SW 1271 (cell line): ENCODE measurements around the gene CSHL1.
A peak's percentile ranks its signal among the peaks of the same experiment; 100 is the strongest.
"Not testable (repeated sequence)": the region's sequence is repeated elsewhere in the genome, so short reads cannot be mapped to it uniquely, and the experiment has no call there.

ENCODE experiments used
- DNase-seq, 2 experiments: peaks; one replicate each; lab custom pipeline; 2025; lab: John Stamatoyannopoulos, UW

Gene CSHL1

DNA sequence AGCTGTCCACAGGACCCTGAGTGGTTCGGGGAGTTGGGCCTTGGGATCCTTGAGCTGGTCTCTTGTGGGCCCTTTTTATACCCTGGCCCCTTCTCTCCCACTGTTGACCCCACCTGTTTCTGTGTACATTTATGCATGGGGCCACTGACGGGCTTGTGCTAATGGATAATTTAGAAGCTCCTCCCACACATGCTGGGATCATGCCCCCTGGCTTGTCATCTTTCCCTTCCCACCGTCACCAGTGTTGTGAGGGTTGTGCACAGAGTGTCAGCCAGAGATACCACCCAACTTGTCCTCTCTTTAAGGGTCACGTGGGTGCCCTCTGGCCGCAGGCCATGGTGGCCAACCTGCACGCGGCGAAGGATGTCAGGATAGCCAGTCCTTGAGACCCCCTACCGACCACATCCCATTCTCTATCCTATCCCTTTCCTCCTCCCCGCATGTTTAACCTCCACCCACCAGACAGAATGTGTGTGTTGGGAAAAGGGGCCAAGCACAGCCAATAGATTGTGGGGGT is 7.8 kb upstream of the CSHL1 start, which contains the start of gene GH1:
Gene GH1 (minus strand): TSS at position 51 of the 517 bp plus-strand sequence. CDS start 63 bp downstream, outside the sequence.
- DNase-seq = not testable (repeated sequence)

DNA sequence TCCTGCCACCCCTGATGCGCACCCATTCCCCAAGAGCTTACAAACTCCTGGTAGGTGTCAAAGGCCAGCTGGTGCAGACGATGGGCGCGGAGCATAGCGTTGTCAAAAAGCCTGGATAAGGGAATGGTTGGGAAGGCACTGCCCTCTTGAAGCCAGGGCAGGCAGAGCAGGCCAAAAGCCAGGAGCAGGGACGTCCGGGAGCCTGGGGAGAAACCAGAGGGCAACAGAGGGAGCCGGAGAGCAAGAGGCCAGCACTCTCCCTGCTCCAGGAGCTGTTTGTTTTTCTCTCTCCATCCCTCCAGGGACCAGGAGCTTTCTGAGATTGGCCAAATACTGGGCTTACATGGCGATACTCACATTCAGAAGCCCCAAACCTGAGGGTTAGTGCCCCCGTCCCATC is 7.2 kb upstream of the CSHL1 start:
- DNase-seq = peak in 1 of 2 experiments; percentile 6

DNA sequence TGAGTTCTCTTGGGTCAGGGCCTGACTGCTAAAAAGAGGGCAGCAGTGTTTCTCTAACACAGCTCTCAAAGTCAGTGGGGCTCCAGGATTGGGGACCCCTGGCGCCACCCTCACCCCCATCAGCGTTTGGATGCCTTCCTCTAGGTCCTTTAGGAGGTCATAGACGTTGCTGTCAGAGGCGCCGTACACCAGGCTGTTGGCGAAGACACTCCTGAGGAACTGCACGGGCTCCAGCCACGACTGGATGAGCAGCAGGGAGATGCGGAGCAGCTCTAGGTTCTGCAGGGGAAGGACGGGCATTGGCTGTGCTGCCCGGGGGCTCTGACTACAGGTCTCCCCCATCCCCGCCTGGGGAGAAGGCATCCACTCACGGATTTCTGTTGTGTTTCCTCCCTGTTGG is 6.6 kb upstream of the CSHL1 start:
- DNase-seq = no peak

DNA sequence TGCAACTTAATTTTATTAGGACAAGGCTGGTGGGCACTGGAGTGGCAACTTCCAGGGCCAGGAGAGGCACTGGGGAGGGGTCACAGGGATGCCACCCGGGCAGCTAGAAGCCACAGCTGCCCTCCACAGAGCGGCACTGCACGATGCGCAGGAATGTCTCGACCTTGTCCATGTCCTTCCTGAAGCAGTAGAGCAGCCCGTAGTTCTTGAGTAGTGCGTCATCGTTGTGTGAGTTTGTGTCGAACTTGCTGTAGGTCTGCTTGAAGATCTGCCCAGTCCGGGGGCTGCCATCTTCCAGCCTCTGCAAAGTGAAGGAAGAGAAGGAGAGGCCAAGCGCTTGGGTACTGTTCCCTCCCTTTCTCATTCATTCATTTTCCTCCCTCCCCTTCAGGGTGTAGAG is 6.1 kb upstream of the CSHL1 start:
- DNase-seq = not testable (repeated sequence)

DNA sequence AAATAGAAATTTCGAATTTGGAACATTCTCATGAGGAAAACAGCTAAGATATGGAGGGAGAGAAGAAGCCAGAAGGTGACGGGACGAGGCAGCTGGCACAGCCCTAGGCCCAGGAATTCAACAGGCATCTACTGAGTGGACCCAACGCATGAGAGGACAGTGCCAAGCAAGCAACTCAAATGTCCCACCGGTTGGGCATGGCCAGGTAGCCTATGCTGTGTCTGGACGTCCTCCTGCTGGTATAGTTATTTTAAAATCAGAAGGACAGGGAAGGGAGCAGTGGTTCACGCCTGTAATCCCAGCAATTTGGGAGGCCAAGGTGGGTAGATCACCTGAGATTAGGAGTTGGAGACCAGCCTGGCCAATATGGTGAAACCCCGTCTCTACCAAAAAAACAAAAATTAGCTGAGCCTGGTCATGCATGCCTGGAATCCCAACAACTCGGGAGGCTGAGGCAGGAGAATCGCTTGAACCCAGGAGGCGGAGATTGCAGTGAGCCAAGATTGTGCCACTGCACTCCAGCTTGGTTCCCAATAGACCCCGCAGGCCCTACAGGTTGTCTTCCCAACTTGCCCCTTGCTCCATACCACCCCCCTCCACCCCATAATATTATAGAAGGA is 5.6 kb upstream of the CSHL1 start:
- no peak for DNase-seq

DNA sequence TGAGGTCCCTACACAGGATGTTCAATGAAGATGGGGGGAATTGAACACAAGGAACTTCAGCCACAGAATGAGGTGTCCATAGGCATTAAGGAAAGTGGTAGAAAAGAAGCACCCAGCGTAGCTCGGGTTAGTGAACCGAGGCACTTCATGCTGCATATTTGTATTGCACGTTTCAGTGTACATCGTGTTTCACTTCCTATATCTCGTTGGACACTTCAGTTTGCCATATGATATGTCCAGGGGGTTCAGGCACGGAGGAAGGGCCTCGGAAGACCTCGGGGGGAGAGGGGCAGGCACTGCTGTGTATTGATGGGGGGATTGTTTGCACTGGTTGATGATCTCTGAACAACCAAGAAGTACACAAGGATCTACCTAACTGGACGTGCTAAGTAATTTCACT is 4.7 kb upstream of the CSHL1 start:
- not testable (repeated sequence) for DNase-seq

DNA sequence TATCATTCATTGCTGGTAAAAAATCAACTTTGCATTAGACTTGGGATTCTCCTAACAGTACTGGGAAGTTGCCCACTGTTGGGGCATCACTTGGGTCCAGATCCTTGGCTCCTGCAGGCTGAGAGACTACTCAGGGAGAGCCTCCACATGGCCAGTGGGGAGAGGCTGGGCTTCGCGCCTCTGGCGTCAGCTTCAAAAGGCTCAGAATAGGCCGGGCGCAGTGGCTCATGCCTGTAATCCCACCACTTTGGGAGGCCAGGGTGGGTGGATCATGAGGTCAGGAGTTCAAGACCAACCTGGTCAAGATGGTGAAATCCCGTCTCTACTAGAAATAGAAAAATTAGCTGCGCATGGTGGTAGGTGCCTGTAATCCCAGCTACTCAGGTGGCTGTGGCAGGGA is 3.4 kb upstream of the CSHL1 start:
- no peak for DNase-seq

DNA sequence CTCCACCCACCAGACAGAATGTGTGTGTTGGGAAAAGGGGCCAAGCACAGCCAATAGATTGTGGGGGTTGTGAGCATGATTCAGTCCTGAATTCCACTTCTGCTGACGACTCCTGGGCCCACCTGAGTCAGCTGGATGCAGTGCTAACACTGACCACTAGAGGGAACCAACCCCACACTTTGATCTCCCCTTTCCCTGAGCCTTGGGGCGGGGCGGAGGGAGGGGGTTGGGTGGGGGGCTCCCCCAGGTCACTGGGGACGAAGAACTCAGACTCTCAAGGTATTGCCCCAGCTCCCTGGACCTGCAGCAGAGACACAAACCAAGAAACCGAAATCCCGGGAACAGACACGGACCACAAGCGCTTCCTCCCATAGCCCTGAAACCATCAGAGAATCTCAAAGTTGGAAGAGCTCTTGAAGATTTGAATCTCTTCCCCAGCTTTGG is 621 bp upstream of the CSHL1 start:
- DNase-seq = peak in 1 of 2 experiments; percentile 27

DNA sequence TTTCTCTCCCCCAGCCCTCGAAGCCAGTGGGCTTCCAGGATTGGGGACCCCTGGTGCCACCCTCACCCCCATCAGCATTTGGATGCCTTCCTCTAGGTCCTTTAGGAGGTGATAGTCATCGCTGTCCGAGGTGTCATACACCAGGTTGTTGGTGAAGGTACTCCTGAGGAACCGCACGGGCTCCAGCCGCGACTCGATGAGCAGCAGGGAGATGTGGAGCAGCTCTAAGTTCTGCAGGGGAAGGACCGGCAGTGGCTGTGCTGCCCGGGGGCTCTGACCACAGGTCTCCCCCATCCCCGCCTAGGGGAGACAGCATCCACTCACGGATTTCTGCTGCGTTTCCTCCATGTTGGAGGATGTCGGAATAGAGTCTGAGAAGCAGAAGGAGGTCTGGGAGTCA is 962 bp downstream of the CSHL1 start:
- DNase-seq = no peak

DNA sequence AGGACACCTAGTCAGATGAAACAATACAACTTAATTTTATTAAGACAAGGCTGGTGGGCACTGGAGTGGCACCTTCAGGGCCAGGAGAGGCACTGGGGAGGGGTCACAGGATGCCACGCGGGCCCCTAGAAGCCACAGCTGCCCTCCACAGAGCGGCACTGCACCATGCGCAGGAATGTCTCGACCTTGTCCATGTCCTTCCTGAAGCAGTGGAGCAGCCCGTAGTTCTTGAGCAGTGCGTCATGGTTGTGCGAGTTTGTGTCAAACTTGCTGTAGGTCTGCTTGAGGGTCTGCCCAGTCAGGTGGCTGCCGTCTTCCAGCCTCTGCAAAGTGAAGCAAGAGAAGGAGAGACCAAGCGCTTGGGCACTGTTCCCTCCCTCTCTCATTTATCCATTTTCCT is 1.5 kb downstream of the CSHL1 start:
- DNase-seq = not testable (repeated sequence)

DNA sequence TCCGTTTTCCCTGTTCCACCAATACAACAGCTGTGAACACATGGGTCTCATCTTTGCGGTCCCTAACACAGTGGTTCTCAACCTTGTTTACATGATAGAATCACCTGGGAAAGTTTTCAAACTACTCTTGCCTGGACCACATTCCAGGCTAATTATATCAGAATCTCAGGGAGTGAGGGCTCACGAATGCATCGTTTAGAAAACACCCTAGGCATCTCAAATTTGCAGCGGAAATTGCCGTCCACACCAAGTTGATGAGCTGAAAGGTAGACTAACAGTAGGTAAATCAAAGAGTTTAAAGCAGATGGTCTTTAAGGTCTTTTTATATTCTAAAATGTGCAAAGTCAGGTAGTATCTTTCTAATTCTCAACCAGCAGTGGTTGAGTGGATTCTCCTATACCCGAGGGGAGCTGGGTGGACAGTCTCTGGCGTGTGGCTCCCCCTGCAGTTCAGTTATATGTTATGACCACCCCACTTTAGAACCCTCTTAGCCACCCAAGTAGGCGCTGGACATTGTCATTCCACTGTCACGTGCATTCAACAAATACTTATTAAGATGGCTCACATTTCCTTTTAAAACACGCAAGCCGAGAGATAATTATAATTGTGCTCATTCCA is 3.8 kb downstream of the CSHL1 start:
- DNase-seq = peak in 1 of 2 experiments; percentile 21

DNA sequence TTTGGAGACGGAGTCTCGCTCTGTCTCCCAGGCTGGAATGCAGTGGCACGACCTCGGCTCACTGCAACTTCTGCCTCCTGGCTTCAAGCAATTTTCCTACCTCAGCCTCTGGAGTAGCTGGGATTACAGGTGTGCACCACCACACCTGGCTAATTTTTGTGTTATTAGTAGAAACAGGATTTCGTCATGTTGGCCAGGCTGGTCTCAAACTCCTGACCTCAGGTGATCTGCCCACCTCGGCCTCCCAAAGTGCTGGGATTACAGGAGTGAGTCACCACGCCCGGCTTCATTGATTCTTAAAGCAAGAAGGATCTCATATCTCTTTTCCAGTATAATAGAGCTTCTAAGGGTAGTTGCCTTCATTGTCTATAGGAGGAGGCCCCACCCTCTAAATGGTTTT is 6.3 kb downstream of the CSHL1 start:
- DNase-seq = not testable (repeated sequence)

DNA sequence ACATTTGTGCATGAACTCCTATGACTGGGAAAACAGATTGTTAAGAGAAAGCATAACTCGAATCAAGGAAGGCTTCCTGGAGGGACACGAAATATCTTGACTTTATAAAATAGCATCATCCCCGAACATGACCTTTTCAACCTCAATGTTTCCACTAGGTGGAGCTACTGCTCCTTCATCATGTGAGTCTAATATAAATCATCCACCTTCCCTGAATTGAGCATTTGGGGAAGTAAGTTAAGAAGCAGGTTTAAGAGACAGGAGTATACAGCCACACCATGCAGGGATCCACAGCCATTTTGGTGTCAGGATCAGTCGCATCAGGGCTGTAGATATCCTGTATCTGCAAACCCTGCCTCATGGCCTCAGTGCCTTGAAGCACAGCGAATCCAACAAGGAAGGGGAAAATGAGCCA is 7.3 kb downstream of the CSHL1 start:
- peak in 1 of 2 experiments; percentile 11 for DNase-seq

DNA sequence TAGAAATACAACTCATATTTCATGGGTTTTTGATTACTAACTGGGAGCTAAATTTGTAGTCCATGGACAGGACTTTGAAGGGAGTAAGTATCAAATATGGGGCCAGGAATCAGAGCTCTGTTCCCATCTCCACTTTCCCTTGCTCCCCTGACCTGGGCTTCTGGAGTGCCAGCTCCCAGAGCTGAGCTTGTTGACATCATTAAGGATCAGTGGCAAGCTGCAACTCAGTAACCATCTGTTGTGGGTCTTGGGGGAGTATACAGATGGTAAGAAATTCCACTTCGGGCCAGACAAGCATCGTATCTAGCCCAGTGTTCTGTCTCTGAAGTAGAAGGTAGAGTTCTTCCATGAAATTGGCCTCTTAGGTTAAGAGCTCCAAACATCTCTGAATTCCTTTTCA is 9.1 kb downstream of the CSHL1 start:
- DNase-seq = not testable (repeated sequence)

DNA sequence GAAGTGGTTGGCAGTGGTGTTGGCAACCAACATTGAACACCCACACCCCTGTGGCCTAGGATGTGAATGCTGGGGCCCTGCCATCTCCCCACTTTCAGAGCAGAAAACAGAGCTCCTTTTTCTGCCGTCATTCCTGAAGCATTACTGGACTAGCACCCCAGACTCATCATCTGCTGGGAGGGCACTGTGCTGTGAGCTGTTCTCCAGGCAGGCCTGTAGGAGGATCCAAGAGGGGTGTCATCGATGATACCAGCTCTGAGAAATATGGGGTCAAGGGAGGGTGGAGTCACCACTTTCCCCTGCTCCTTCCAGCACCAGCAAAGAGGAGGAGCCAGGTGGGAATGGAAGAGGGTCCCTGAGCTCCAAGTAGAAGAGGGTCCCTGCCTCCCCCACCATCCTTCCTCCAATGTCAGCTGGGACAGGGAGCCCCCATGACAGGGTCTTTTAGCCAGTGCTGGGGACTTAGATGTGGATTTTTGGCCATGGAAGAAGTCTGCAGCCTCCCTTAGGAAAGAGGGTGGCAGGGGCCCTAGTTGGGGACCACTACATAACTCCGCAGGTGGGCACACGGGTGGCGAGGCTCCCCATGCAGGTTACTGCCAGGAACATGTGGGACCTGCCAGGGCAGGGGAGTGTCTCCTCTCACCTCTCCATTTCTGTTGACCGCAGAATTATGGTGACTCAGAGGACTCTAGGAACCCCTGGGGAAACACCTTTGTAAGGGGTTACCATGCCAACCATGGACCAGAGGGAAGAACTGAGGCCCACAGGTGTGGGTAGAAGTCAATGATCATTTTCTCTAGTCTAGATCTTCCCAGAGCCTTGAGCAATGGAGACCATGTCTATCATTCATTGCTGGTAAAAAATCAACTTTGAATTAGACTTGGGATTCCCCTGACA is 11.9 kb downstream of the CSHL1 start:
- DNase-seq = not testable (repeated sequence)

DNA sequence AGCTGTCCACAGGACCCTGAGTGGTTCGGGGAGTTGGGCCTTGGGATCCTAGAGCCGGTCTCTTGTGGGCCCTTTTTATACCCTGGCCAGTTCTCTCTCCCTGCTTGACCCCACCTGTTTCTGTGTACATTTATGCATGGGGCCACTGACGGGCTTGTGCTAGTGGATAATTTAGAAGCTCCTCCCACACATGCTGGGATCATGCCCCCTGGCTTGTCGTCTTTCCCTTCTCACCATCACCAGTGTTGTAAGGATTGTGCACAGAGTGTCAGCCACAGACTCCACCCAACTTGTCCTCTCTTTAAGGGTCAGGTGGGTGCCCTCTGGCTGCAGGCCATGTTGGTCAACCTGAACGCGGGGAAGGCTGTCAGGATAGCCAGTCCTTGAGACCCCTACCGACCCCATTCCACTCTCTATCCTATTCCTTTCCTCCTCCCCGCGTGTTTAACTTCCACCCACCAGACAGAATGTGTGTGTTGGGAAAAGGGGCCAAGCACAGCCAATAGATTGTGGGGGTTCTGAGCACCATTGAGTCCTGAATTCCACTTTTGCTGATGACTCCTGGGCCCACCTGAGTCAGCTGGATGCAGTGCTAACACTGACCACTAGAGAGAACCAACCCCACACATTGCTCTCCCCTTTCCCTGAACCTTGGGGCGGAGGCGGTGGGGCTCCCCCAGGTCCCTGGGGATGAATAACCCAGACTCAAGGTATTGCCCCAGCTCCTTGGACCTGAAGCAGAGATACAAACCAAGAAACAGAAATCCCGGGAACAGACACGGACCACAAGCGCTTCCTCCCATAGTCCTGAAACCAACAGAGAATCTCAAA is 14.3 kb downstream of the CSHL1 start, which contains the start of gene CSH1:
Gene CSH1 (minus strand): TSS at position 51 of the 831 bp plus-strand sequence. CDS start 63 bp downstream, outside the sequence.
- not testable (repeated sequence) for DNase-seq

DNA sequence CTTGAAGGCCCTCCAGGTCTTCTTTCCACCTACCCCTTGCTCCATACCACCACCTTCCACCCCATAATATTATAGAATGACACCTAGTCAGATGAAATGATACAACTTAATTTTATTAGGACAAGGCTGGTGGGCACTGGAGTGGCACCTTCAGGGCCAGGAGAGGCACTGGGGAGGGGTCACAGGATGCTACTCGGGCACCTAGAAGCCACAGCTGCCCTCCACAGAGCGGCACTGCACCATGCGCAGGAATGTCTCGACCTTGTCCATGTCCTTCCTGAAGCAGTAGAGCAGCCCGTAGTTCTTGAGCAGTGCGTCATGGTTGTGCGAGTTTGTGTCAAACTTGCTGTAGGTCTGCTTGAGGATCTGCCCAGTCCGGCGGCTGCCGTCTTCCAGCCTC is 16.2 kb downstream of the CSHL1 start:
- not testable (repeated sequence) for DNase-seq

DNA sequence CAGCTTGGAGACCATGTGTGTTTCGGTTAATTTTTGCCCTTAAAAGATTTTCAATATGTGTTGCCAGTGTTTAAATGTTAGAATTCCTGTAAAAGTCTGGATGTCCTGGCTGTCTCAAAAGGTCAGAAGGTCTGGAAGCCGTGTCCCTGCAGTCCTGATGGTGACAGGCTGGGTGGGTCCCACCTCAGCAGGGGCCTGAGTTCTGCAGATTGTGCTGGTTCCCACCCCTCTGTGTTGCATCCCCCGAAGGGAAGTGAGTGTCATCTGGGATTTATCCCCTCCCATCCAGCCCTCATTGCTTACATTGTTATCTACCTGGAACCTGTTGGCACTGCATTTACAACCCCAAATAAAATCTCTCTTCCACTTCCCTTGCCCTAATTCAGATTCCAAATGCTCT is 17.0 kb downstream of the CSHL1 start:
- not testable (repeated sequence) for DNase-seq

DNA sequence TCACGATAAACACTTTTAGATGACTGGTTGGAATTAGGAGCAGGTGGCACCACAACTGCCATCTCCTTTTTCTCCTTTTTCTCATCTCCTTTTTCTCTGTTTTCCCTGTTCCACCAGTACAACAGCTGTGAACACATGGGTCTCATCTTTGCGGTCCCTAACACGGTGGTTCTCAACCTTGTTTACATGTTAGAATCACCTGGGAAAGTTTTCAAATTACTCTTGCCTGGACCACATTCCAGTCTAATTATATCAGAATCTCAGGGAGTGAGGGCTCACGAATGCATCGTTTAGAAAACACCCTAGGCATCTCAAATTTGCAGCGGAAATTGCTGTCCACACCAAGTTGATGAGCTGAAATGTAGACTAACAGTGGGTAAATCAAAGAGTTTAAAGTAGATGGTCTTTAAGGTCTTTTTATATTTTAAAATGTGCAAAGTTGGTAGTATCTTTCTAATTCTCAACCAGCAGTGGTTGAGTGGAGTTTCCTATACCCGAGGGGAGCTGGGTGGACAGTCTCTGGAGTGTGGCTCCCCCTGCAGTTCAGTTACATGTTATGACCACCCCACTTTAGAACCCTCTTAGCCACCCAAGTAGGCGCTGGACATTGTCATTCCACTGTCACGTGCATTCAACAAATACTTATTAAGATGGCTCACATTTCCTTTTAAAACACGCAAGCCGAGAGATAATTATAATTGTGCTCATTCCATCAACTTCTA is 18.6 kb downstream of the CSHL1 start:
- not testable (repeated sequence) for DNase-seq

DNA sequence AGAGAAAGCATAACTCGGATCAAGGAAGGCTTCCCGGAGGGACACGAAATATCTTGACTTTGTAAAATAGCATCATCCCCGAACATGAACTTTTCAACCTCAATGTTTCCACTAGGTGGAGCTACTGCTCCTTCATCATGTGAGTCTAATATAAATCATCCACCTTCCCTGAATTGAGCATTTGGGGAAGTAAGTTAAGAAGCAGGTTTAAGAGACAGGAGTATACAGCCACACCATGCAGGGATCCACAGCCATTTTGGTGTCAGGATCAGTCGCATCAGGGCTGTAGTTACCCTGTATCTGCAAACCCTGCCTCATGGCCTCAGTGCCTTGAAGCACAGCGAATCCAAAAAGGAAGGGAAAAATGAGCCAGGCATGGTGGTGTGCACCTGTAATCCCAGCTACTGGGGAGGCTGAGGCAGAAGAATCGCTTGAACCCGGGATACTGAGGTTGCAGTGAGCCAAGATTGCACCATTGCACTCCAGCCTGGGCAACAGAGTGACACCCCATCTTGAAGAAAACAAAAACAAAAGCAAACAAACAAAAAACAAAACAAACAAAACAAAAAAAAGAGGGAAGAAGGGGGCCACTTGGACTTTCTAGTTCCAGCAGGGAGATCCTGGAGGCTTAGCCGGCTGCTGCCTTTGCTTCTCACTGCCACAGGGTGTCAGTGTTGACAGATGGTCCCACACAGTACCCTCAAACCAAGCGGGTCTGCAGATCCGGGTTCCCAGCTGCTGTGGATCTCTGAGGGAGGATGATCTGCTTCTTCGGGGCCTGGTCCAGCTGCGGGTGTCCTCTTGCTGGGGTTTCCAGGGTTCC is 21.8 kb downstream of the CSHL1 start:
- DNase-seq = peak in 1 of 2 experiments; percentile 15
